GM18498 (cell line): Measurements from ENCODE around the gene UTP20.
"Not testable (repeated sequence)": the region's sequence is repeated elsewhere in the genome, so short reads cannot be mapped to it uniquely, and the experiment has no call there.

Experiments used
- ATAC-seq: cut with Tn5 transposase; IDR thresholded peaks from one replicate; pipeline ENCODE4 v1.9.1; 2021; ENCODE audit warnings: mild to moderate bottlenecking, moderate library complexity; ENCODE audit not compliant: unreplicated experiment

UTP20 gene

DNA sequence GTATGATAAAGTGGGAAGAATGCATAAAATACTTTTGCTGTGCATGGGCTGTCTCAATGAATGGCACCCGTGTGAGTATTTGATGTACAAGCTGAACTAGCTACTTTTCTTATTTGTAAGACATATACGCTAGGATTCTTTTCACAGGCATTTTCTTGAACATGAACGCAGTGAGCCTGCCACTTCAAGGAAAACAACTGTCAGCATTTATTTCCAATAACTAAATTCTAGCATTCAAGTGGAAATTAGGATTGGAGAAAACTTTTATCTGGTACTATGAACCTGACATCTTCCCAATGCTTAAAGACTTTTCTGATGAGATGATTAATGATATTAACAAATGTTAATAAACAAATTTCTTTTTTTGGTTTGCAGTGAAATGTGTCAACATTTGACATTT, 45.7 kb downstream of the UTP20 start:
- ATAC-seq = no peak

DNA sequence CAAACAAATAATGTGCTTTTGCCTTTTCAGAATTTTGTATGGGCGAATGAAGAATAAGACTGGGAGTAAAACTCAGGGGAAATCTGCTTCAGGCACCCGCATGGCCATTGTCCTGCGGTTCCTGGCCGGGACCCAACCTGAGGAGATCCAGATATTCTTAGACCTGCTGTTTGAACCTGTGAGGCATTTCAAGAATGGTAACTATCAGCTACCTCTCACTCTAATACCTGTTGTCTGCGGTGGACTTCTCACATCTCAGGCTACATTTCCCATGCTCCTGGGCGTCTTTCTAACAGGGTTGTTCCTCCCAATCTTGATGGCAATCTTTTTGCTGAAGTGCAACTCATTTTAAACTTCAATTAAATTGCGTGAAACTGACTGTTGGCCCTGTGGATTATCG, 47.1 kb downstream of the UTP20 start:
- ATAC-seq = no peak

DNA sequence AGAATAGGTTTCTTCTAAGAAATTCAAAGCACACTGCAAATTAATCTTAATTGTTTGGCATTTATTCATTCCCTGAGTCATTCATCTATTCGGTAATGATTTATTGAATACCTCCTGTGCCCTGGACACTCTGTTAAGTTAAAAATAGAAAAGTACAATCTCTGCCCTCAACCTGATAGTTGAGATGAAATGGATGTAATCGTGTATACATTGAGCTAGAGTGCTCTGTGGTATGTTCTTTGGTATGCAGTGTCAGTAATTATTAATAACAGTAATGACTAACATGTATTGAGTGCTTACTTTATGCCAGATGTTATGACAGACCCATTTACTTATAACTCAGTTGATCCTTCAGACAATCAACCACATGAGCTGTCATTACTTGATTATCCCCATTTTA, 47.6 kb downstream of the UTP20 start:
- no peak for ATAC-seq

DNA sequence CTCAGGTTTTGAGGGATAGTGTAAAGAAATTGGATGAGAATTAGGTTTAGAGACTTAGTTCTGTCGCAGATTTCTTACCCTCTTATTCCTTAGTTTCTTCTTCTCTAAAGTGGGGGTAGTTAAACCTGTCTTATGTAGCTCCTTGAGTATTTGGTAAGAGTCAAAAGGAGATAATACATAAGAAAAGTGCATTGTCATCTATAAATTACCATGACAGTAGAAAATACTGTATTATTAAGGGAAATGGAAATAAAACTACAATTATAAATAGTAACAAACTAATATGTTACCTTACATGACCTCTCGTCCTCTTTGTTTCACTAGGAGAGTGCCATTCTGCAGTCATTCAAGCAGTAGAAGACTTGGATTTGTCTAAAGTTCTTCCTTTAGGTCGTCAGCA, 49.0 kb downstream of the UTP20 start:
- no peak for ATAC-seq

DNA sequence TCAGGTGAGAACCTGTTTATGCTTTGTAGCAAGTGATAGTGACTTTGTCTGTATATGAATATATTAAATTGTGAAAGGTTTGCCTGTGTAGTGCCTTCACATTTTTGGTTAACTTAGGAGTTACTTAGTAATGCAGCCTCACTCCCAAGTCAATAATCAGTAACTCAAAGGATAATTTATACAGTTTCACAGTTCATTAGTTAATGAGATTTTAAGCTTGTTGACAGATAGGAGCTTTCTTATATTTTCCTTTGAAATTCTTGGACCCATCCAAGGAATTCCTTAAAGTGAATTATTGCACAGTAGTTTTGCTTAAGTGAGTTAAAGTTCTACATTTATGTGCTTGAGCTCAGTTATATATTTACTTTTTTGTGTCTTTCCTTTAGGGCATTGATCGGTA, 50.7 kb downstream of the UTP20 start:
- no peak for ATAC-seq

DNA sequence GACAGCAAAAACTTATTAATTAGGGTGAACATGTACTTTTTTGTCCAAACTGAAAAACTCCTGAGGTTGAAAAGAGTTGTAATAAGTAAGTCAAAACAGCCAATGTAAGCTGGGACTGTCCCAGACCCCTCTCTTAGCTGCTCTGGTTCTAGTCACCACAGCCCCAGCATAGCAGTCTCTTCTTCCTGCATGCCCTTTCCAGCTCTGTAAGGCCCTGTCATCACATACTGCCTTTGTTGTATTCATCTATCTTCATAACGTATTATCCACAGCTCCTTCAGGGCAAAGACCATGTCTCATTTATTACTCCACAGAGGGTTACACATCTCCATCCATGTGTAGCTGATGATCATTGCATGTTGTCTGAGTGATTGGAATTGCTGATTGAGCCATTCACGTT, 56.5 kb downstream of the UTP20 start:
- ATAC-seq = no peak

DNA sequence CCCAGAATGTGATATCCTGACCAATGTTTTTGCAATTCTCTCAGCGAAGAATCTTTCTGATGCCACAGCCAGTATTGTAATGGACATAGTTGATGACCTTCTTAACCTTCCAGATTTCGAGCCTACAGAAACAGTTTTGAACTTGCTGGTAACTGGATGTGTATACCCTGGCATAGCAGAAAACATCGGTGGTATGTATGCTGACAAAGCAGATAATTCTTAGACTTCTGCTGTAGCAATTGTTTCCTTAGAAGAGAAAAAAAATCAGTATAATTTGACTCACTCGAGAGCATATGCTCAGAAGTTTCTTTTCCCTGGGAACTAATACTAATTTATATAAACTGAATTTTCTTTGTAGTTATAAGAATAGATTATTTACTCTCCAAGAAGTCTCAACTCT, 58.2 kb downstream of the UTP20 start:
- ATAC-seq = no peak

DNA sequence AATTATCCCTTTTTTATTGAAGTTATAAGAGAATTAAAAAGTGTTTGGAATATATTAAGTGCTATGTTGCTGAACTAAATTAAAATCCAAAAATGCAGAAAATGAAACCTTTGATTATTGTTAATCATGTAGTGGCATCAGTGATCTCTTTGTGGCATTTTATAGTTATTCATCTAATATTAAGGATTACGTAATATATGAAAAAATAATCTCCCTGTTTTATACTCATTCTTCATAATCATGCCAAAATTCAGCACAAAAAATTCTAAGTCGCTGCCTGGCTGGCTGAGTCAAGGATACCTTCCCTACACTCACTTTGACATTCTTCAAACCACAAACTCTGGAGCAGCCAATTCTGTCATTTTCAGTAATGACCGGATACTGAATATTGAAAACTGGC, 64.0 kb downstream of the UTP20 start:
- no peak for ATAC-seq

DNA sequence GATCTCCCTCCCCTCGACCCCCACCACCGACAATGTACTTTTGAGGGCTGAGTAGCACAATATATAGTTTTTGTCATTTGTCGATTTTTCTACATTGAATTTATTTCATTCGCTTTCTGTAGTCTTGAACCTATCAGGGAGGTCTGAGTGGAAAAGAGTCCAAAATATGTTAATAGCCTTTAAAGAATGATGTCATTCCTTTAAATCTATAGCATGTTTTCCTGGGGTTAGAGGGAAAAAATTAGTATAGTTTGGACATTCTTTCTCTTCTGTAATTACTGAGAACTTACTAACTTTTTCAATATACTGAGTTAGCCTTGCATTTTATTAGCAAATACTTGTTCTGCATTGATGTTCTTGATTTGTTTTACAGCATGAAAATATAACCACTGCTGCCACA, 71.8 kb downstream of the UTP20 start:
- no peak for ATAC-seq

DNA sequence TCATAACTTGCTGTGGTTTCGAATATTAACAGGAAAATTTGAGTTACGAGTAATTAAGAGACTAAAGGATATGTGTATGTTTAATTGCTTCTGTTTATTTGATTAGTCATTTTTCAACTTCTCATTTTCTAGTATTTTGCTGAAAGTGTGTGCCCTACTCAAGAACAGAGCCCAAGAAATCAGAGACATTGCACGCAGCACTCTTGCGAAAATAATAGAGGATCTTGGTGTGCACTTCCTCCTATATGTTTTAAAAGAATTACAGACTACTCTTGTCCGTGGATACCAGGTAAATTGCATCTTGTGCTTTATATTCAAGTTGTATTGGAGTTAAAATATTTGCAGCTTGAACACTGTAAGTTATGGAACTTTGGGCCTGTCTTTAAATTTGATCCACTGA, 76.9 kb downstream of the UTP20 start:
- no peak for ATAC-seq

DNA sequence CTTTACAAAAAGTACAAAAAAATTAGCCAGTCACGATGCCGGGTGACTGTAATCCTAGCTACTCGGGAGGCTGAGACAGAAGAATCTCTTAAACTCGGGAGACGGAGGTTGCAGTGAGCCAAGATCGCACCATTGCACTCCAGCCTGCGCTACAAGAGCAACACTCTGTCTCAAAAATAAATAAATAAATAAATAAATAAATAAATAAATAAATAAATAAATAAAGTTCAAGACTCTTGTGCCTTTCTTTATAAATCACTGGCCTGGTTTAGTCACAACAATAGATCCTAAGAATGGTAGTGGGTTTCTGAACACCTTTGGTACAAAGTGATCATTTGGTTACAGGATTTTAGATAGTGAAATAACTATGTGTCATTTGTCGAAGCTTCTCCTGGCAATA, 81.5 kb downstream of the UTP20 start:
- ATAC-seq = no peak

DNA sequence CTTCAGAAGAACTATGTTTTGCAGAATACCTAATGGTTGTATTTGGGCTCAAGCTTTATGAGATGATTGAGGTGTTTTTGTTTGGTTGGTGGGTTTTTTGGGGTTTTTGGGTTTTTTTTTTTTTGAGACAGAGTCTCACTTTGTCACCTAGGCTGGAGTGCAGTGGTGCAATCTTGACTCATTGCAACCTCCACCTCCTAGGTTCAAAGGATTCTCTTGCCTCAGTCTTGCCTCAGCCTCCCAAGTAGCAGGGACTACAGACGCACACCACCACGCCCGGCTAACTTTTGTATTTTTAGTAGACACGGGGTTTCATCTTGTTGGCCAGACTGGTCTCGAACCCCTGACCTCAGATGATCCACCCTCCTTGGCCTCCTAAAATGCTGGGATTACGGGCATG, 88.1 kb downstream of the UTP20 start:
- ATAC-seq = no peak

DNA sequence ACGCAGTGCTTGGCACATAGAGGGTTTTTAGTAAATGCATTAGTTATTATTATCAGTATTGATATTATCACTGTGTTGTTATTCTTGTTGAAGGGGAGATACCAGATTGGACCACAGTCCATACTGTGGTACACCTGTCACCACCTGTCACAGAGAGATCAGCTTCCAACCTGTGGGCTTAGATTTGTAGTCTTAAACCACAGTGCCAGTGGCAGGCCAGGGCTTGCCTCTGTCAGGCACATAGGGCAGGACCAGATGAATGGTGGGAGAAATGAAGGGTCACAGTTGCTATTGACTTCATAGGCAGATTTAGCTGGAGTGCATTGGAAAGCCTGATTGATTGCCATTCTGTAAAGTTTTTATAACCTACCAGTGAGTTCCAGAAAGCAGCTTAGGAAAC, 92.5 kb downstream of the UTP20 start:
- no peak for ATAC-seq

DNA sequence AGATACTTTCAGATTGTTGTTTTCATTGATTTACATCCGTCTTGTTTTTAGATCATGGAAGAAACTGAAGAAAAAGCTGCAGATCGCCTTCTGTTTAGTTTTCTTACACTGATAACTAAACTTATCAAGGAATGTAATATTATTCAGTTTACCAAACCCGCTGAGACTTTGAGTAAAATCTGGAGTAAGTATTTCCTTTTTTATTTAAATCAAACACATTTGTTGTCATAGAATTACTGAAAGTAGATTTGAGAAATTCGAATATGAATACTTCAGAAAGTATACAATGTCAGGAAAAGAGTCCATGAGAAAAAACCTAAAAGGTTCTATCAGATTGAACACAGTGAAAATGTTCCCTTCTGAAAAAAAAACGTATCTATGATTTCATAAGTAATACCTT, 95.7 kb downstream of the UTP20 start:
- ATAC-seq = no peak

DNA sequence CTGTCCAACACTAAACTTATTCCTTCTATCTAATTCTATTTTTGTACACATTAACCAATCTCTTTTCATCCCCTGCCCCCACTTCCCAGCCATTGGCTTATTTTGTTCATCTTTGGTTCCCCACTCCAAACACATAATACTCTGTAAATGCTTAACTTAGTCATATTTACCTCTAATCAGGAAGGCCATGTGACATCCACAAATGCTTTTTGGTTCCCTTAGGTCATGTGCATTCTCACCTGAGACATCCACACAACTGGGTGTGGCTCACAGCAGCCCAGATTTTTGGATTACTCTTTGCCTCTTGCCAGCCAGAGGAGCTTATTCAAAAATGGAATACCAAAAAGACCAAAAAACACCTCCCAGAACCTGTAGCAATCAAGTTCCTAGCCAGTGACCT, 99.2 kb downstream of the UTP20 start:
- ATAC-seq = no peak

DNA sequence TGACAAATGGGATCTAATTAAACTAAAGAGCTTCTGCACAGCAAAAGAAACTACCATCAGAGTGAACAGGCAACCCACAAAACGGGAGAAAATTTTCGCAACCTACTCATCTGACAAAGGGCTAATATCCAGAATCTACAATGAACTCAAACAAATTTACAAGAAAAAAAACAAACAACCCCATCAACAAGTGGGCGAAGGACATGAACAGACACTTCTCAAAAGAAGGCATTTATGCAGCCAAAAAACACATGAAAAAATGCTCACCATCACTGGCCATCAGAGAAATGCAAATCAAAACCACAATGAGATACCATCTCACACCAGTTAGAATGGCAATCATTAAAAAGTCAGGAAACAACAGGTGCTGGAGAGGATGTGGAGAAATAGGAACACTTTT, 111.3 kb downstream of the UTP20 start:
- ATAC-seq = not testable (repeated sequence)

DNA sequence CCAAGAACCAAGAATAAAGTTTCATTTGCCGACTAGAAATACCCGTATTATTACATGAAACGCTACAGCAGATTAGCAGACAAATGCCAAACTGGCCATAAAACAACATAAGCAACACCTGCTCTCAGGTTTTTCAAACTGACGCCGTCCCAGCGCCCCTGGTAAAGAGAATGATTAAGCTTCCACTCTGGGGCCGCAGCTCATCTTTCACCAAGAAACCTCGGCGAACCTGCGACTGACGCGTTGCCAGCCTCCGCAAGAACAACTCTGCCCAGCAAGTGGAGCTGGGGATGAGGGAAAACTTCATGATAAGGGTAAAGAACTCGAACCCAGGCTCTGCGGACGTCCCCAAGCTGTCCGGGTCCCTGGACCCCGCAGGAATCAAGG, 127.1 kb downstream of the UTP20 start:
- ATAC-seq = peak; percentile 24

DNA sequence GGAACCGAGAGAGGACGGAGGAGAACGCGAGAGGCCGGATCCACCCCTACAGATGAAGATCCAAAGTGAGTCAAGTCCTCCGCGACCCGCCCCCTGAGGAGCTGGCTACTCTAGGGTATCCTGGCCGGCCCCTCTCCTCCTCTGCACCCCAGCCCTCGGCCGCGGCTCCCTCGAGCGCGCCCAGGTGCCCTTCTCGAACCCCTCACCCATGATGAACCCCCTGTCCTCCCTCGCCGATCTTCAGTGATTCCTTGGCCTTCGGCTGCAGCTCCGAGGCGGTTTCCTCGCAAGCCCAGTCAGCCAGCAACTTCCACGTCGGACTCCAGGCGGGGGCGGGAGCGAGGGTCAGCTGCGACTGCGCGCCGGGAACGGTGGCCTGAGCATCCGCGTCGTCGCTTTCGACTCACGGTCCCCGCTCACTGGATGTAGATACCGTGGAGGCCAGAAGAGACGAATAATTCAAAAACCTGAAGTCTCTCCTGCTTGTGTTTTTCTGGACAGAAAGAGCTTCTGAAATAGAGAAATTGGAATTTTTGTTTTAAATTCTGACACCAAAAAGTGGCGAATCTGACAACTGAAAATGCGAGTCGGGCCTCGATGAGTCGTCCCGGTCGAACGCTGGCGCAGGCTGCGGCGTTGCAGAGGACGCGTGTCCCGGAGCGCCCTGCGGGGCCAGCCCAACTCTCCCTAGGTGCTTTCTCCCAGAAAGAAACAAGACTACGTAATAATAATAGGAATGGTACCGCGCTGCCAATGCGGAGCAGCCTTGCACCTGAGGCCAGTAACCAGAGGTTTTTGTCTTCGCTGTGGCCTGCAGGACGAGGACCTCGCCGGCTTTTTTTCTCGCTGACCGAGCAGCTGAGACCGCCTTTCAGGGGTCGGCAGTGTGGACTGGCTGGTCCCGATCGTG, 127.8 kb downstream of the UTP20 start, which contains the start of gene ARL1:
TSS of gene ARL1 (minus strand) at position 337 of the 910 bp plus-strand sequence. CDS start at position 210, 127 bp downstream.
- peak; percentile 88 for ATAC-seq

DNA sequence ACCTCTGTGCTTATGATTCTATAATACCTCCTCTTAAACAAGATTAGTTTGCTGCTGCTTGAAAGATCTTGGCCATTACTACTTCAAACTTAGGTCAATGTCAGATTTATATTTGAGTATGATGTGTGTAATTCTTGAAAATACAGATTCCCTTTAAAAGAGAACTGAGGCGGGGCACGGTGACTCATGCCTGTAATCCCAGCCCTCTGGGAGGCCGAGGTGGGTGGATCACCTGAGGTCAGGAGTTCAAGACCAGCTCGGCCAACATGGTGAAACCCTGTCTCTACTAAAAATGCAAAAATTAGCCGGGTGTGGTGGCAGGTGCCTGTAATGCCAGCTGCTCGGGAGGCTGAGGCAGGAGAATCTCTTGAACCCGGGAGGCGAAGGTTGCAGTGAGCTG, 130.3 kb downstream of the UTP20 start:
- not testable (repeated sequence) for ATAC-seq

DNA sequence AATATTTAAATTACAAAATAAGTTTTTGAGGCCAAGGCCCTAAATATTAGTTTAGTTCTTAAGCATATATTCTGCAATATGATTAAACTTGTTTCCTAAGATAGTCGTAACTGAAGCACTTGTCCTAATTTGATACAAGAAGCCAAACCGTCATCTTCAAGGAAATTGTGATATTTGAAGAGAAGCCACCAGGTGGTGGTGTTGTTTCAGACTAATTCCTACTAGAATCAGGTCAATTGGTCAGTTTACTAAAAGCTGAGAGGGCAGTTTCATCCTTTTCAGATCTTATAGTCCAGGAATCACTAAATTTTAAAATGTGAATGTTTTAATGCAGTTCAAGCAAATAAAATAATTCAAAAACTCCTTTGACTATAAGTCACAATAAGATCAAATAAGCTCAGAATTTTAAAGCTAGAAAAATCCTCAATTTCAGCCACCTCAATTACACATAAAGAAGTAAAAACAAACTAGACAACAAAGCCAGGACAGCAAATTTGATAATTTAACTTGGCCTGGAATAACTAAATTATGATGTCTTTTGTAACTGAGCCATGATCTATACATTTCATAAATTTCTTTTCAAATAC, 134.7 kb downstream of the UTP20 start:
- no peak for ATAC-seq

DNA sequence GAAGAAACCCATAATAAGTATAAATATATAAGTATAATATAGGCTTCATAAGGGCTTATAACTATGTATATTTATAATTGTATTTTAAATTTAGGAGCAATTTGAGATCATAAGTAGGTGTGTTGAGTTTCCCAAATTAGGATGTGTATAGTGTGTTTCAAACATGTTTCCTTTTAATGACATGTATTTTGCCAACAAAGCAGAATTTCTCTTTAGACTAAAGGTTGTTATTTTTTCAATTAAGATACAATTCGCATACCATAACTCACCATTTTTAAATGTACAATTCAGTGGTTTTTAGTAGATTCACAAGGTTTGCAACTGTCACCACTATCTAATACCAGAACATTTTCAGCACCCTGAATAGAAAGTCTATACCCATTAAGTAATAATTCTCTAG, 135.3 kb downstream of the UTP20 start:
- no peak for ATAC-seq

DNA sequence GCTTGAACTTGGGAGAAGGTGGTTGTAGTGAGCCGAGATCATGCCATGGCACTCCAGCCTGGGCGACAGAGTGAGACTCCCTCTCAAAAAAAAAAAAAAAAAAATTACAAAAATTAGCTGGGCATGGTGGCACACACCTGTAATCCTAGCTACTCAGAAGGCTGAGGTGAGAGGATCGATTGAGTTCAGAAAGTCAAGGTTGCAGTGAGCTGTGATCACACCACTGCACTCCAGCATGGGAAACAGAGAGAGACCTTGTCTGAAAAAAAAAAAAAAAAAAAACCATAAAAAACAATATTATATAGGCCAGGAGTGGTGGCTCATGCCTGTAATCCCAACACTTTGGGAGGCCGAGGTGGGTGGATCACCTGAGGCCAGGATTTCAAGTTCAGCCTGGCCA, 142.2 kb downstream of the UTP20 start:
- not testable (repeated sequence) for ATAC-seq

DNA sequence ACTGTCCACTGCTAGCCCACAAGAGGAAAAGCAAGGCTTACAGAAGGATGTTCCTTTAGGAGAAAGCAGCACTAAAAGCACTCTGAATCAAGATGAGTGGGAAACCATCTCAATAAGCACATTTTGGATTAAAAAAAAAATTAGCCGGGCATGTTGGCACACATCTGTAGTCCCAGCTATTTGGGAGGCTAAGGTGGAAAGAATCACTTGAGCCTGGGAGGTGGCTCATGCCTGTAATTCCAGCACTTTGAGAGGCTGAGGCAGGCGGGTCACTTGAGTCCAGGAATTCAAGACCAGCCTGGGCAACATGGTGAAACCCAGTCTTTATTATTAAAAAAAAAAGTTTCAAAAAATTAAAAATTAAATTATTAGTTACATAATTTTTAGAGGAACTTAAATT, 144.7 kb downstream of the UTP20 start:
- ATAC-seq = no peak
